IPS-NIHi7 (cell line): Measurements from ENCODE around the gene SCAP.
A peak's percentile ranks its signal among the peaks of the same experiment; 100 is the strongest.

ENCODE experiments used
- DNase-seq: peaks from one replicate; pipeline ENCODE4 v3.0.0; 2012; ENCODE audit warnings: mixed read lengths; ENCODE audit errors: extremely low spot score

The SCAP gene

DNA sequence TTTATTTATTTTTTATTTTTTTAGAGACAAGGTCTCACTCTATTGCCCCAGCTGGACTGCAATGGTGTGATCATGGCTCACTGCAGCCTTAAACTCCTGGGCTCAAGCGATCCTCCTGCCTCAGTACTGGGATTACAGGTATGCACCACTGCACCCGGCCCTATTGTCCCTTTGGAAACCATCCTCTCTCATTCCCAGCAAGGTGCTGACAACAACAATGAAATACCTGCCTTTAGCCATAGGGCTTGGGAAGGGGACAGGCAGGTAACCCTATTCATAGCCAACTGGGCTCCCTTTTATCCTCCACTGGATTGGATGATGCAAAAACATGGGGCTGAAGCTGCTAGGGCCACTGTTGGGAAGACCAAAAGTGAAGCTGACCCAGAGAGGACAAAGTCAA lies 43.1 kb downstream of the SCAP start:
- DNase-seq, result peak; percentile 7

GRCh38 chr3:47431225-47431624 lies 44.5 kb downstream of the SCAP start:
- DNase-seq, result no peak

DNA sequence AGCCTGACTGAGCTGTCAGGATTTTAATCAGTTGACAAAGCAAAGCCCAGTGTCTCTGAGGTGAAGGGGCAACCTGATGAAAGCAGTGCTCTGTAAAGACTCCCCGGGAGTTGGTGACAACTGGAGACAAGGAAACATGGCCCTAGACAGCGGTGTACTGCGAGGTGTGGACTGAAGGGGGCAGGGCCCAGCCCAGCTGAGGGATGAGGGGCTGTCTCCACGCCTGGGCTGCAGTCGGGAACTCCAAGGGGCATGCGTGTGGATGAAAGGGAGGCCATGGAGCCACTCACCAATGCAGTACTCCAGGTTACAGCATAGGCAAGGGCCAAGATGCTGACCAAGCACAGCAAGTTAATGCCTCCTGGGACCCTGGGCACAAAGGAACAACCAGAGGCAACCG lies 45.1 kb downstream of the SCAP start:
- DNase-seq, result no peak

DNA sequence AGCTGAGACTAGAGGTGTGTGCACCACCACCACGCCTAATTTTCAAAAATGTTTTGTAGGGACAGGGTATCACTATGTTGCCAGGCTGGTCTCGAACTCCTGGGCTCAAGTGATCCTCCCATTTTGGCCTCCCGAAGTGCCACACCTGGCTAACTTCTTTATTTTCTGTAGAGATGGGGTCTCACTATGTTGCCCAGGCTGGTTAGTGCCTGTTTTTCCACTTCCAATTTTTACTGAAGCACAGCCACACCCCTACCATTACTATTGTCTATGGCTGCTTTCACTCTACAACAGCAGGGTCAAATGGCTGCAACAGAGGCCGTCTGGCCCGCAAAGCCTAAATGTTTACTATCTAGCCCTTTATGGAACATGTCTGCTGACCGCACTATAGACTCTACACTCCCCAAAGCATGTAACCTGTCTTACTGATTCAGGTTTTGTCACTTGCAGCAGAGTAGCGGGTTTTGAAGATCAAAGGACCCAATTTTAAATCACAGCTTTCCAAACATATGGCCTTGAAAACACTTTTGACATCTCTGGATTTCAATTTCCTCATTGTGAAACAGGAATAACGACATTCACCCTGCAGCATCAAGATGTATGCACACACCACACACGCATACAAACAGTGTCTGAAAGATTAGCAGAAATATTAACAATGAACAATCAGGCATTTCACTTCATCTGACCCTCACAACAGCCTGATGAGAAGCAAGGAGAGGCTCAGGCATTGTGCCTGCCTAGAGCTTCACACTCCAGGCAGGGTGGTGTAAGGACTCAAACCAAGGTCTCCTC lies 46.1 kb downstream of the SCAP start:
- DNase-seq, result no peak

DNA sequence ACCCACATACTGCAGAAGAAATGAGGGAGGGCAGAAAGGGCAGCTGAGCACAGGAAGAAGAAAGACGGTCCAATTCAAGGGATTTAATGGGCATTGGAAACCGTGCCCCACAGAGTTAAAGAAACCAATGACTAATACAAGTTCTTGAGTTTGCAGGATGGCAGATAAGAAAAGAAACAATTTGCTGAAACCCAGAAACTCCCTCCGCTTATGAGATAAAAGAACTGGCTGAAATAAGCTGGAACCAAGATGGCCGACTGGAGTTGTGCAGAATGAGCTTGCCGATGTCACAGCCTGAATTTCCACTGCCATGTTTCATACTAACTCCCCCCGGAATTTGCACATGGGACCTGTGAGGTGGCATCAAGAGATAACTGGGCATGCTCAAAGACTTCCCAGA lies 47.1 kb downstream of the SCAP start:
- no peak for DNase-seq

- no peak for DNase-seq
Observed at GRCh38 chr3:47427866-47428265, 47.9 kb downstream of the SCAP start.

- no peak for DNase-seq
Observed at GRCh38 chr3:47425959-47426358, 49.8 kb downstream of the SCAP start.

GRCh38 chr3:47425383-47425778 lies 50.4 kb downstream of the SCAP start:
- DNase-seq, result no peak

GRCh38 chr3:47424434-47425382 lies 51.0 kb downstream of the SCAP start:
- no peak for DNase-seq

- DNase-seq, result no peak
Observed at GRCh38 chr3:47423548-47424145, 52.1 kb downstream of the SCAP start.

- no peak for DNase-seq
Observed at GRCh38 chr3:47422743-47423142, 53.0 kb downstream of the SCAP start.

DNA sequence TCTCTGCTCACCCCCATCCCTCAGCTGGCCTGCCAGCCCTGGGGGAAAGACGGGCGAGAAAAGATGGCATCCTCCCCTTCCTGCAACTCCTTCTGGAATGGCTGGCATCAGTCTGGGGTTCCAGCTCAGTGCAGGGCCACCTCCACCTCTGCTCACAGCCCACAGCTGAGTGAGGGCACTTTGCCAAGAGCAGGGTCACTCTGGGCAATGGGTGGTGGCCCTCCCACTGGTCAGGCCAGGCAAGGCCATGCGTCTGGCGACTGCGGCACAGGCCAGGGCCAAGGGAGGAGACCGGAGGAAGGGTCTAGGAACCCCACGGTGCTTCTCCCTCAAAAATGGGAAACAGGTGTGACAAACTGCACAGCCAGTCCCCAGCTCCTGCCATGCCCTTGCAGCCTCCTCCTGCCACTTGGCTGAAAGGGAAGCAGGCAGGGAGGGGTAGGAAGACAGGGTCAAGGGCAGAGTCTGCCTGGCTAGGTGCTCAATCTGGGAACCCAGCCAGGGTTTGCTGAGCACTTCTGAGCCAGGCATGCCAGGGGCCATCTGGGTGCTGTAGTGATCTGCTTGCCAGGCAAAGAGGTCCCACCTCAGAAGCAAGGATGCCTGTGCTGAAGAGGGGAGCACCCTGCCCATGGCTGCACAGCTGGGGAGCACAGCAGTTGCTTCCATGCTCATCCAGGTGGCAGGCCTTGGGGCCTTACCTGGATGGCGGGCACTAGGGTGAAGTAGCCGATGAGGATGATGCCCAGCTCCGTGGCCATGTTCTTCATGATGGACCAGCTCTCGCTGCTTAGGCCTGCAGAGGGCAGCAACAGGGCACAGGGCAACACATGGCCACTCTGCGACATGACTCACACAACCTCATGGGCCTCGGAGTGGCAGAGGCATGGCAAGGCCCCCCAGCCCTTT lies 53.7 kb downstream of the SCAP start:
- DNase-seq, result no peak

DNA sequence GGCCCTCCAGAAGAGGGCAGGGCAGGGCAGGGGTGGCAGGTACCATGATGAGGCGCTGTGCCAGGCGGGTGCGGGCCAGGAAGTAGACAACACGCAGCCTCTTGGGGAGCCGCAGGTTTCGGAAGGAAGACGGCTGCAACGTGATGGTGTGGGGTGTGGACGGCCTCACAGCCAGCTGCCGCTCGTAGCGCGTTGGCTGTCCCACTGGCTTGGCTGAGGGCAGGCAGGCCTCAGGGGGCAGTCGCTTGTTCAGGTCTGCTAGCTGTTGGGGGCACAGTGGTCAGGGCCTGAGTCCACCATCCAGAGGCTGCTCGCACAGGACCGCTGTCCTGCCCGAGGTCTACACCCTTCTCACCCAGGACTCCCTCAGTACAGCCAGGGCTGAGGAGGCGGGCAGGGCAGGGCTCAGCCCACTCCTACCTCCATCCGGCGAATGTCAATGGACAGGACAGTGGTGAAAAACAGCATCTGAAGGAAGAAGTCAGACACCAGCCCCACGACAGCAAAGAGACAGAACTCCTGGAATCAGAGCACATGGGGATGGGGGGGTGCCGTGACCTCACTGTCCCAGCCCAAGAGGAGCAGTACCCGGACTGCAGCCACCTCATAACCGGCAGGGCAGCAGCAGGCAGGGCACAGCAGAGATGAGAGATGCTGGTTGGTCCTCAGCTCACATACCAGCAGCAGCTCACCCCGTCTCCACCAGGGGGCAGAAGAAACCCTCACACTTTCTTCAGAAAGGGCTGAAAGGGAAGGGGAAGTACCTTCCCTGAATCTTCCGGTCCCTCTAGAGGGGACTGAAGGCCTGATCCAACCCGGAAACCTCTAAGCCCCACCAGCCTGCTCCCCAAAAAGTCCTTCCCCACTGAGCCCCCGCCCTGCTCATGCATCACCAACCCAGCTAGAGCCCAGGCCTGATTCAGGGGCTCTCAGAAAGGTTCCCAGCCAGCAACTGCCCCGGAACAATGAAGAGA lies 54.9 kb downstream of the SCAP start:
- peak; percentile 96 for DNase-seq

DNA sequence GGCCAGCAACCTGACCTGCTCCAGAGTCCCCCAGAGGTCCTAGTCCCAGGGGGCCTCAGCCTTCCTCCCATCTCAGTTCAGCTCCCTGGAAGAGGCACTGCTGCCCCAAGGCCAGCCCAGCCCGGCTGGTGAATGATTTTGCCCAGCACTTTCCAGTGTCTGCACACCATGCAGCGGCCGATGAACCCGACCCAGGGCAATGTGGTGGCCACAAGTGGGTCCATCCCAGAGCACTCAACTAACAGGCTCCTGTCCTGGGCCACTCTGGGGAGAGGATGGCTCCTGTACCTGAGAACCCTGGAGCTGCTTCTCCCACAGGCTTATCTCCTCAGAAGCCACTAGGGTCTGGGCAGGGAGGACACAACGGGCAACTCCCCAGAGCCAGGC lies 55.7 kb downstream of the SCAP start:
- no peak for DNase-seq

- DNase-seq, result no peak
Observed at GRCh38 chr3:47419083-47420043, 56.4 kb downstream of the SCAP start.

GRCh38 chr3:47418167-47419082 lies 57.3 kb downstream of the SCAP start:
- no peak for DNase-seq

- DNase-seq, result peak; percentile 60
Observed at GRCh38 chr3:47416041-47416440, 59.7 kb downstream of the SCAP start.
